ENCODE results near the gene ATF6. TPM values are rescaled to one million over a fixed set of nuclear protein-coding genes. Genes with fewer than 3 reads are reported as not detected.
A peak's percentile ranks its signal among the peaks of the same experiment; 100 is the strongest.
"Not testable (repeated sequence)": the region's sequence is repeated elsewhere in the genome, so short reads cannot be mapped to it uniquely, and the experiment has no call there.

Gene ATF6
- total RNA-seq: 39.4 TPM

GRCh38 chr1:161766102-161766981 is at the start of gene ATF6:
ATF6 (plus strand) TSS chr1:161766320; CDS start chr1:161766361, 41 bp downstream.
- peak; percentile 91 for DNase-seq (ENCODE audit: low spot score)

DNA sequence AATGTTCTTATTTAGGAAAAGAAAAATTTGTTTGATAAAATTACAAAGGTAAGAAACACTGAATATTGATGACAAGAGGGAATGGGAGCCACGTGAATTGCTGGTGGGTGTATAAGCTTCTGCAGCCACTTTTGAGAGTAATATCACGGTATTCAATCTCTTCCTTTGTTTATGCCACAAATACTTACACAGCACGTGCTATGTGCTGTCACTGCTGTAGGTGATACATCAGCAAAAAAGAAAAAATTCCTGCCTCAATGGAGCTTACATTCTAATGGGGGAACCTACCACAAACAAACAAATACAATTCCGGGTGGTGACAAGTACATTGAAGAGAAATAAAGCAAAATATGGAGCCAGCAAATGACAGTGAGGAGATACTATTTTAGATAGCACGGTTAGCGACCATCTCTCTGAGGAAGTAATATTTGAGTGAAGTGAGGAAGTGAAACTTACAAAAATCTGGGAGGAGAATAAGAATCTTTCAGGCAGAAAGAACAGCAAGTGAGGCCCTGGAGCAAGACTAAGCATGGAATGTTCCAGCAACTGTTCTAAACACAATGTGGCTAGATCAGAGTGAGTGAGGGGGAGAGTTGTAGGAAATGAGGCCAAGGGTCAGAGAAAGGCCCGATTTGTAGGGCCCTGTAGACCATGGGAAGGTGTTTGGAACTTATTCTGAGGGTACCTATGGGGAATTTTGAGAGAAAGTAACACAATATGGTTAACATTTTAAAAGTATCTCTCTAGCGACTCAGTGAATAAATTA is 47.4 kb upstream of the ATF6 start:
- DNase-seq (ENCODE audit: low spot score): no peak

GRCh38 chr1:161719325-161719611 is 46.9 kb upstream of the ATF6 start:
- DNase-seq (ENCODE audit: low spot score): no peak

- DNase-seq (ENCODE audit: low spot score): no peak
These were observed 45.7 kb upstream of the ATF6 start for GRCh38 chr1:161720422-161720821.

GRCh38 chr1:161720956-161721737 is 45.0 kb upstream of the ATF6 start, which contains the start of gene FCRLB:
FCRLB (plus strand) TSS chr1:161721544; CDS start chr1:161722673, 1,129 bp downstream.
- DNase-seq (ENCODE audit: low spot score): no peak

DNA sequence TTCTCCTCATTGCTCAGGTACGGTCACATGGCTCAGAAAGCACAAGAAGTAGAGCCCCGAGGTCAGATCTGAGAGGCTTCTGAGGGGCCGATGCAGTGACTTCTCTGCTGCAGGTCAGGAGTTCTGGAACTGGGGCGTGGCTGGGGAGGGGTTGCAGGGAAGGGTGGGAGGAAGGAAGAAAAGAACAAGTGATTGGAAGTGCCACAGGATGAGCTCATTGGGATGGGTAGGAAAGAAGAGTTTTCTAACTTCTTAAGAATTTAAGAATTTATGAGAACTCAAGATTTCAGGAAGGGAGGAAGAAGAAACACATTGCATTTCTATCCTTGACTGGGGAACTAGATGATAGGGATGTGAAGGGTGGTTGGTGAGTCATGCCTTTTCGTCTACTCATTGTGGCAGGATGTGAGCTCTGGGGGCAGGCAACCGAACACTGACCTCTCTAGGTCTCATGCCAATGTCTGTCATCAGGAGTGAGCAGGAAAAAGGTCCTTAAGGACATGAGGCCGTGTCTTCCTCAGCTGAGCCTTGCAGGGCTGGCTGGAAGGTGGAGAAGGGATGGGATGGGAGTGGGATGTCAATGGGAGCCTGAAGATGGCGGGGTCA is 44.3 kb upstream of the ATF6 start:
- no peak for DNase-seq (ENCODE audit: low spot score)

DNA sequence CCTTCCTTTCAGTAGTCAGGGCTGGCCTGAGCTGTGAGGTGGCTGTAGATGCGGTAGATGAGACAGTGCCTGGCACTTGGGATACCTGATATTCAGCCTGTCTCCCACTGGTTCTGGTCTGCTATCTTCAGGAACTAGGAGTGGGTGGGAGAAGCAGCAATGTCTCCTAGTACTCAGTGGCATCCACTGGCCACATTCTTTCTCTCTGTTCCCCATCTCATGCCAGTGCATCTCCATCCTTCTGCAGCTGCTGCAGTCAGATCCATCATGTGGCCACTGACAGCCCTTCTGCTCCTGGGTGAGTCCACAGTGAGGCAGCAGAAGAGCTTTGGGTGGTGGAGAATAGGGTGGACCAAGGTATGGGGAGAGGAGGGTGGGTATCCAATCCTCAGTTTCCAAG is 43.7 kb upstream of the ATF6 start:
- DNase-seq (ENCODE audit: low spot score): no peak

DNA sequence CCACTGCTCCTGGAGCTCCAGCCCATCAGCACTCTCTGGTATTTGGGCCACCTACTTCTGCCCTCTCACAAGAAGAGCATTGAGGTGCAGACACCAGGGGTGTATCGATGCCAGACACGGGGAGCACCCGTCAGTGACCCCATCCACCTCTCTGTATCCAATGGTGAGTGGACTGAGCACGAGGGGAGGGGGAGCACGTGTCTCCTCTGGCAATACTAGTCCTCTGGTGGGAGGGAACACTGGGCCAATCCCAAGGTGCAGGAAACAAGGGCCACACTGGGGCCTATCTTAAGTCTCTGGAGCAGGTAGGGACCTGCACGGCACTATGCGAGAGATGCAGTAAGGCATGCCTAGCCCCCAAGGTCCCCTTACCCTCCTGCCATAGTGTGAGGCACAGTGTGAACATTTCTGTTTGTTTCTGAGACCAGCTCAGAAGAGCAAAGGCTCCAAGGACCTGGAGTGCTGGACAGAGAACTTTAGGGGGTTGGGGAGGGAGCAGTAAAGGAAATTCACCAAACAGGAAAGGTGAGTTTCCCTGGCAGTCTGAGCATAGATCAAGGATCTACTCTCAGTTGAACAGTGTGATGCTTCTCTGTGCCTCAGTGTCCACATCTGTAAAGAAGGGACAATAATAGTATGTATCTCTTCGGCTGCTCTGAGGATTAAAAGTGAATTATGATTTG is 42.5 kb upstream of the ATF6 start:
- DNase-seq (ENCODE audit: low spot score): no peak

DNA sequence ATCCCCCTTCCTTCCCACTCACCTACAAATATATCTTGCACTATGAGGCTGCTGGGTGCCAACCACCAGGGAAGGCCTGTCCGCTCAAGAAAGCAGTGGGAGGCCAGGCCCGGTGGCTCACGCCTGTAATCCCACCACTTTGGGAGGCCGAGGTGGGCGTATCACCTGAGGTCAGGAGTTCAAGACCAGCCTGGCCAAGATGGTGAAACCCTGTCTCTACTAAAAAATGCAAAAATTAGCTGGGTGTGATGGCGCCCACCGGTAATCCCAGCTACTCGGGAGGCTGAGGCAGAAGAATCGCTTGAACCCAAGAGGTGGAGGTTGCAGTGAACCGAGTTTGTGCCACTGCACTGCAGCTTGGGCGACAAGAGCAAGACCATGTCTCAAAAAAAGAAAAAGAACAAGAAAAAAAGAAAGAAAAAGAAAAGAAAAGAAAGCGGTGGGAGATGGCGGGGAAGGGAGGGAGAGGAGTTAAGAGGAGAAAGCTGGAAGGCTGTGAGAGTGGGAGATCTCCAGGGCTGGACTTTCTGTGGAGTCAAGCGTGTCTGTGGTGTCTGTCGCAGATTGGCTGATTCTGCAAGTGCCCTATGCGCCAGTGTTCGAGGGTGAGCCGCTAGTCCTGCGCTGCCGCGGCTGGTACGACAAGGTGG is 40.7 kb upstream of the ATF6 start:
- DNase-seq (ENCODE audit: low spot score): not testable (repeated sequence)

DNA sequence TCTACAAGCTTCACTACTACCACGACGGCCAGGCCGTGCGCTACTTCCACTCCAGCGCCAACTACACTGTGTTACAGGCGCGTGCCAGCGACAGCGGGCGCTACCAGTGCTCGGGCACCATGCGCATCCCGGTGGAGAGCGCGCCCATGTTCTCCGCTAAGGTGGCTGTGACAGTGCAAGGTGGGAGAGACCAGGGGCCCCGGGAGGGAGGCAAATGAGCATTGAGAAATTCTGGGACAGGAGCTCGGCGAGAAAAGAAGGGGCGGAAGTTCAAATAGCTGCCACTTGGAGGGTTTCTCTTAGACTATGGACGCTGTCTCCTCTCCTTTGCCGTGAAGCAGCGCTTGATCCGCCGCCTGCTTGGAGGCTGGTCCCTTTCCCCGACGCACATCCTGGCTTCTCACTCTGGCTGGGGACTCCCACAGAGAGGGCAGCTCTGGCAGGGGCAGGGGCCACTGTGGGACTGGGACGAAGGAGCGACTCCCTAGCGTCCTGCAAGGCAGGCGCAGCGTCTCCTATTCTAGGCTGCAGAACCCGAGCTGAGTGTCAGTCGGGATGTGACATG is 40.1 kb upstream of the ATF6 start:
- peak; percentile 64 for DNase-seq (ENCODE audit: low spot score)

DNA sequence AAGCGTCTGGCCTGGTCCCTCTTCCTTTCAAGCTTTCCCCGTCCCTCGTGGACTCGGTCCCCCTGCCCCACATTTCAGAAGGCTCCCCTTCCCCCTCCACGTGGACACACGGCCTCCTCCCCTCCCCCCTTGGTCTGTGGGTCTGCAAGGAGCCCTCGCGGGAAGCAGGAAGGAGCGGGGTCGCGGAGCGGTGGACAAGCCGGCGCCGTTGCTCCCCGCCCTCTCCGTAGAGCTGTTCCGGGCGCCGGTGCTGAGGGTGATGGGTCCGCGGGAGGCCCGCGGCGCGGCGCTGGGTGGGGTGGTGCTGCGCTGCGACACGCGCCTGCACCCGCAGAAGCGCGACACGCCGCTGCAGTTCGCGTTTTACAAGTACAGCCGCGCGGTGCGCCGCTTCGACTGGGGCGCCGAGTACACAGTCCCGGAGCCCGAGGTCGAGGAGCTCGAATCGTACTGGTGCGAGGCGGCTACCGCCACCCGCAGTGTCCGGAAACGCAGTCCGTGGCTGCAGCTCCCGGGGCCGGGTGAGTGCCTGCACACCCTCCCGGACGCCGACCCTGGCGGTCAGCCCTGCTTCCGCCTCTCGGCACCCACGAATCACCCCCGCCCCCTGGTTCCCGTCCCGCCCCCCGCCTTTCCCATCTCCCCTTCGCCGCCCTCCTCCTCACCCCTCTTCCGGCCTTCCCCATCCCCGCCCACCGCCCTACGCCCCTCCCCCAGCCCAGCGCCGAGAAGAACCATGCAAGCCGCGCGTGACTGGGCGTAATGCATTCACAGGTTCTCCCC is 39.5 kb upstream of the ATF6 start:
- peak; percentile 94 for DNase-seq (ENCODE audit: low spot score)

DNA sequence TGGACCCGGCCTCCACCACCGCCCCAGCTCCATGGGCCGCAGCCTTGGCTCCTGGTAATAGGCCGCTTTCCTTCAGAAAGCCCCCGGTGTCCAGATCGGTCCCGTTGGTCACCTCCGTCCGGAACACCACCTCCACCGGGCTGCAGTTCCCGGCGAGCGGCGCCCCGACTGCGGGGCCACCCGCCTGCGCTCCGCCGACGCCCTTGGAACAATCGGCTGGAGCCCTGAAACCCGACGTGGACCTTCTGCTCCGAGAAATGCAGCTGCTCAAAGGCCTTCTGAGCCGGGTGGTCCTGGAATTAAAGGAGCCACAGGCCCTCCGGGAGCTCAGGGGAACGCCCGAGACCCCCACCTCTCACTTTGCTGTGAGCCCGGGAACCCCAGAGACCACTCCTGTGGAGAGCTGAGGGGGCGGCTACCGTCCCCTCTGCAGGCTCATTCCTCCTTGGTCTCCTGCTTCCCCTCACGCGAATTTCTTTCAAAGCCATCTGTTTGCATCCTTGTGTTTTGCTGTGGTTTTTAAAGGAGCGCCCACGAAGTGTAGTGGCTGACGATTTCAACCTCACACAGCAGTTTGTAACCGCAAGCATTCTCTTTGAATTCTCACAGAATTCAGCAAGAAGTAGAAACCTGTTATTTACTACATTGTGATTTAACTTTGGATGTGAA is 38.7 kb upstream of the ATF6 start:
- no peak for DNase-seq (ENCODE audit: low spot score)

GRCh38 chr1:161728376-161729226 is 37.5 kb upstream of the ATF6 start:
- DNase-seq (ENCODE audit: low spot score): no peak

DNA sequence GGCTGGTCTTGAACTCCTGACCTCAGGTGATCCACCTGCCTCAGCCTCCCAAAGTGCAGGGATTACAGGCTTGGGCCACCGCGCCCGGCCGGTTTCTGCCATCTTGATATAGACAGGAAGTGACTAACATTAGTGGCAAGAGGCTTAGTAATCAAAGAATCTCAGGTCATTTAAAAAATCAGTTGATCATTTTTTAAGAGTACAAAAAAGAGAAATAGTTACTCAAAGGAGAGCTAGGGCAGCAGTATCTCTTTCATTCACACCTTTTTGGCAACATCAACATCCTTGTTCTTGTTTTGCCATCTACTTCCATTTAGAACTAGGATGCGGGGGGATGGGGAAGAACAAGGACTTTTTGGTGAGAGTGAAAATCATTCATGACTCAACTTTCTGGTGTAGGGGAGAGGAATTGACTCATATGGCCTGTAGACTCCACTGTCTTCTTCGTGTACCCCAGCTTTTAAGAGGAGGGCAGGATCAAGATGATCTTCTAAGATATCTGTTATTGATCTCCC is 36.0 kb upstream of the ATF6 start:
- DNase-seq (ENCODE audit: low spot score): no peak

DNA sequence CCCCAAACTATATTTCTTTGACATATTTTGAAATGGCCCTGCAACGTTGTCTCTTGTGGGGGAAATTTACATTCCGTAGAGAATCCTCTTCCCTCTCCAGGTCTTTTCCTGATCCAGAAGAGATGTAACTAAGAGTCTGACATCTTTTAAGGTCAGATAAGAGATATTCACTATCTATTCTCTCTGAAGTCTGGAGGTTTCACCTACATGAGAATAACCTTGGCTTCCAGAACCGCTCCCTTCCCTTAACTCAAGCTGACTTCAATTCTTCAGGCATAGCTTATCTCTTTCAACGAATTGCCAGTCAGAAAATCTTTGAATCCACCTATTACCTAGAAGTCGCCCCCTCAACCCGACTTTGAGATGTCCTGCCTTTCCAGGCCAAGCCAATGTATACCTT is 34.9 kb upstream of the ATF6 start:
- DNase-seq (ENCODE audit: low spot score): no peak

GRCh38 chr1:161731981-161732718 is 34.0 kb upstream of the ATF6 start:
- no peak for DNase-seq (ENCODE audit: low spot score)

DNA sequence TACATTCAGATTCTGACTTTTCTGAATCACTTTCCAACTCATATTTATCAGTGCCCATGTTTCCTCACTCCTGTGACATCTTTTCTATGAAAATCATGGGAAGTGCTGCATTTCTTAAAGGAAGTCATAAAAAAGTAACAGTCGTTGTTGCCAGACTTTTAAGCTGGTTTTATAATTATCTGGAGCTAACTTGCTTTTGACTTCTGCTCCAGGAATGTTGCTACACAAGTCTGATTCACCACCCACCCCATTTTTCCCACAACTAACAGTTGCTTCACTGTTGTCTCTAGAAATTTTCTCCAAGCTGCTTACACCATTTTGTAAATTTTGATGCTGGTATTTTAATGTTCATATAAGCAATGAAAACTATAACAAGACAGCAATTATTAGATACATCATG is 32.6 kb upstream of the ATF6 start:
- DNase-seq (ENCODE audit: low spot score): no peak

Data from ureter (tissue), 1 donor.